ENCODE results near the gene BOLL.

- TF ChIP-seq CTCF (IDR thresholded peaks at IDR 0.05 in 2 of 3, conservative IDR thresholded peaks at IDR 0.05 in 1 of 3; ENCODE audit: control insufficient read depth in 2 of 3, extremely low read depth in 1 of 3, insufficient read depth in 1 of 3, low read depth in 3 of 3, low read length in 3 of 3): no peak
- no peak for TF ChIP-seq REST (IDR thresholded peaks at IDR 0.05; ENCODE audit: low read depth, low read length)
- TF ChIP-seq EGR1 (IDR thresholded peaks at IDR 0.05; ENCODE audit: borderline replicate concordance in 1 of 2, low read depth in 2 of 2, low read length in 2 of 2): no peak
- no peak for TF ChIP-seq E2F4 (IDR thresholded peaks at IDR 0.05; ENCODE audit: low read depth, low read length)
- TF ChIP-seq ATF3 (IDR thresholded peaks at IDR 0.05; ENCODE audit: borderline replicate concordance, extremely low read depth, low read depth, low read length): no peak
- TF ChIP-seq USF2 (IDR thresholded peaks at IDR 0.05; ENCODE audit: borderline replicate concordance, low read depth, low read length): no peak
- TF ChIP-seq CEBPZ (IDR thresholded peaks at IDR 0.05; ENCODE audit: low read depth, low read length): no peak
- no peak for TF ChIP-seq STAT3 (IDR thresholded peaks at IDR 0.05; ENCODE audit: low read depth, low read length)
- TF ChIP-seq PBX3 (IDR thresholded peaks at IDR 0.05; ENCODE audit: insufficient replicate concordance, low read depth, low read length): no peak
- no peak for TF ChIP-seq CBX3 (IDR thresholded peaks at IDR 0.05; ENCODE audit: borderline replicate concordance, low read depth)
- TF ChIP-seq STAT1 (conservative IDR thresholded peaks at IDR 0.05): no peak
- TF ChIP-seq POLR2AphosphoS5 (IDR thresholded peaks at IDR 0.05; ENCODE audit: low read length): no peak
- no peak for TF ChIP-seq POLR2A (IDR thresholded peaks at IDR 0.05; ENCODE audit: low read depth, low read length)
- TF ChIP-seq RB1 (IDR thresholded peaks at IDR 0.05; ENCODE audit: borderline replicate concordance): no peak
Measured at GRCh38 chr2:197727011-197727410, 58.1 kb downstream of the BOLL start.
